ENCODE data around the gene SLC22A12. TPM values are rescaled to one million over a fixed set of nuclear protein-coding genes. Genes with fewer than 3 reads are reported as not detected.
"Not testable (repeated sequence)": the region's sequence is repeated elsewhere in the genome, so short reads cannot be mapped to it uniquely, and the experiment has no call there.

Gene SLC22A12
- total RNA-seq, 4 donors from 2014 or later = not detected

DNA sequence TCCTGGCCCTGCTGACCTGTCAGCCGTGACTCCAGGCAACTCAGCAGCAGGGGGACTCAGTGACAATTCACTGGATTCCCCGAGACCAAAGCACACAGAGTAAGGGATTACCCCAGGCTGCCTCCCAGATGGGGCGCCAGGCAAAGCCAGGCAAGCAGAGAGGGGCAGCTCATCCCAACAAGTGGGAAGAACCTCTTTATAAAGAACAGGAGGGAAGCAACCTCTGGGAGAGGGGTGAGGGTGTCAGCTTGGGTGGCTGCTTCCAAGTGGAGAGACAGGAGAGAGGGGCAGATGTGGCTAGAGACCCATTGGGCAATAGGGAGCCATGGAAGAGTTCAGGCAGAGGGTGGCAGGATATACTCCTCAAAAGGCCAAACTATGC, 1.2 kb downstream of the SLC22A12 start:
- intact Hi-C loops (cut with DNase I; ENCODE audit: low total_unique reads) (no loop called here), in situ Hi-C loops (cut with MboI; ENCODE audit: low pct_ligation_motif_present in 1 of 4, low pct_unique_long_range_greater_than_20kb in 1 of 4, low sequenced_read_pairs in 3 of 4) (no loop called here)
- 75% methylated on average over 3 of the region's 3 CpGs; no CpG with 5 or more reads in 1 of the 2 donors for WGBS, 2 donors (ENCODE audit: low coverage in 1 of 2)
- no peak for DNase-seq
- TF ChIP-seq, protein P1, sequence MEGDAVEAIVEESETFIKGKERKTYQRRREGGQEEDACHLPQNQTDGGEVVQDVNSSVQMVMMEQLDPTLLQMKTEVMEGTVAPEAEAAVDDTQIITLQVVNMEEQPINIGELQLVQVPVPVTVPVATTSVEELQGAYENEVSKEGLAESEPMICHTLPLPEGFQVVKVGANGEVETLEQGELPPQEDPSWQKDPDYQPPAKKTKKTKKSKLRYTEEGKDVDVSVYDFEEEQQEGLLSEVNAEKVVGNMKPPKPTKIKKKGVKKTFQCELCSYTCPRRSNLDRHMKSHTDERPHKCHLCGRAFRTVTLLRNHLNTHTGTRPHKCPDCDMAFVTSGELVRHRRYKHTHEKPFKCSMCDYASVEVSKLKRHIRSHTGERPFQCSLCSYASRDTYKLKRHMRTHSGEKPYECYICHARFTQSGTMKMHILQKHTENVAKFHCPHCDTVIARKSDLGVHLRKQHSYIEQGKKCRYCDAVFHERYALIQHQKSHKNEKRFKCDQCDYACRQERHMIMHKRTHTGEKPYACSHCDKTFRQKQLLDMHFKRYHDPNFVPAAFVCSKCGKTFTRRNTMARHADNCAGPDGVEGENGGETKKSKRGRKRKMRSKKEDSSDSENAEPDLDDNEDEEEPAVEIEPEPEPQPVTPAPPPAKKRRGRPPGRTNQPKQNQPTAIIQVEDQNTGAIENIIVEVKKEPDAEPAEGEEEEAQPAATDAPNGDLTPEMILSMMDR (IDR thresholded peaks at IDR 0.05) = no peak
- TF ChIP-seq EP300 (IDR thresholded peaks at IDR 0.05; ENCODE audit: low read depth) = no peak
- TF ChIP-seq POLR2A (IDR thresholded peaks at IDR 0.05) = no peak
- Histone ChIP-seq H3K27ac (no peak overlapping the region), H3K4me3 (no peak overlapping the region), H3K27me3 (no peaks in the 10 kb centered on the region), H3K4me1 (no peaks in the 10 kb centered on the region), H3K36me3 (no peaks in the 10 kb centered on the region), H3K9me3 (no peaks in the 10 kb centered on the region)

DNA sequence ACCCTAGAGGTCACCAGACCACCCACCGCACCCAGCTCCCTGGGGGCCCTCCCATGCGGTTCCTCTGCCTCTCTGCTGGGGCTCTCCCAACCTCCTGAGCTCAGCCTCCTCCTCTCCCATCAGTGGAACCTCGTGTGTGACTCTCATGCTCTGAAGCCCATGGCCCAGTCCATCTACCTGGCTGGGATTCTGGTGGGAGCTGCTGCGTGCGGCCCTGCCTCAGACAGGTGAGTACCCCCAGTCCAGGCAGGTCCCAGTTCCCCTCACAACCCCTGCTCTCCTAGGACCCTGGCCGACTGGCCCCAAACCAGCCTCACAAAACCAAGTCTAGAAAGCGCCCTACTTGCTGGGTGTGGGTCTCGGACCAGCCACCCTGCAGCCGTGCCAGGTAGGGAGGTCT, 1.6 kb downstream of the SLC22A12 start:
- Histone ChIP-seq H3K27ac (no peak overlapping the region), H3K4me1 (no peaks in the 10 kb centered on the region), H3K27me3 (no peaks in the 10 kb centered on the region), H3K9me3 (no peaks in the 10 kb centered on the region), H3K4me3 (no peak overlapping the region), H3K36me3 (no peaks in the 10 kb centered on the region)
- DNase-seq = no peak
- WGBS, 2 donors (ENCODE audit: low coverage in 1 of 2) = 90% methylated on average over 9 of the region's 9 CpGs; no CpG with 5 or more reads in 1 of the 2 donors
- intact Hi-C loops (cut with DNase I; ENCODE audit: low total_unique reads) (no loop called here), in situ Hi-C loops (cut with MboI; ENCODE audit: low pct_ligation_motif_present in 1 of 4, low pct_unique_long_range_greater_than_20kb in 1 of 4, low sequenced_read_pairs in 3 of 4) (no loop called here)
- TF ChIP-seq POLR2A (IDR thresholded peaks at IDR 0.05) (no peak), EP300 (IDR thresholded peaks at IDR 0.05; ENCODE audit: low read depth) (no peak), POLR2AphosphoS5 (IDR thresholded peaks at IDR 0.05) (no peak)
- TF ChIP-seq, protein P1 (IDR thresholded peaks at IDR 0.05) = no peak

DNA sequence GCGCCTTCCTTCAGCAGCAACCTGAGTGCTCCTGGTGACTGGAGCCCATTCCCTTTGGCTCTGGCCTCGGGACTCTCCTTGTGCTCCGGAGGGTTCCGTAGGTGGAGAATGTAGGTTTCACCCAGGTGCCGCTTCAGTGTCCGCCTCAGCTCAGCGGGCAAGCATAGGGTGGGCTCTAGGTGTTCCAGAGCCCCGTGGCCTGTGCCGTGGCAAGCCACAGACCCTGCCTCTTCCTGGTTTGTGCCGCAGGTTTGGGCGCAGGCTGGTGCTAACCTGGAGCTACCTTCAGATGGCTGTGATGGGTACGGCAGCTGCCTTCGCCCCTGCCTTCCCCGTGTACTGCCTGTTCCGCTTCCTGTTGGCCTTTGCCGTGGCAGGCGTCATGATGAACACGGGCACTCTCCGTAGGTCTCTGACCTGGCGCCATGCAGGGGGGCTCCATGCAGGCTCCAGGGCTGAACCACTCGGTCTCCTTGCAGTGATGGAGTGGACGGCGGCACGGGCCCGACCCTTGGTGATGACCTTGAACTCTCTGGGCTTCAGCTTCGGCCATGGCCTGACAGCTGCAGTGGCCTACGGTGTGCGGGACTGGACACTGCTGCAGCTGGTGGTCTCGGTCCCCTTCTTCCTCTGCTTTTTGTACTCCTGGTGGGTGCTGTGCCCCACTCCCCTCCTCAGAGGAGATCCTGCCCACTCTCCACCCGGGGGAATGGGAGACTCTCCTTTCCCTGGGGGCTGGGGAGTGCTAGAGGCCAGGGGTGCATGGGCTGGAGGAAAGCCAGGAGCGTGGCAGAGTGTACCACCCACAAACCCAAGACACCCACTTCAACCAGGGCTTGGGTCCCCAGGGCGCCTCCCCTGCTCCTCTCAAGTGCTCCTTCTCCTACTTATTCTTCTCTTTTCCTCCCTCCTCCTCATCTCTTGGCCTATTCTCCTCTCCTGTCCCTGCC, 2.4 kb downstream of the SLC22A12 start:
- Histone ChIP-seq H3K27ac (no peak overlapping the region), H3K9me3 (no peaks in the 10 kb centered on the region), H3K27me3 (no peaks in the 10 kb centered on the region), H3K4me1 (no peaks in the 10 kb centered on the region), H3K4me3 (no peak overlapping the region), H3K36me3 (no peaks in the 10 kb centered on the region)
- in situ Hi-C loops (cut with MboI; ENCODE audit: low pct_ligation_motif_present in 1 of 4, low pct_unique_long_range_greater_than_20kb in 1 of 4, low sequenced_read_pairs in 3 of 4) = no loop called here
- TF ChIP-seq POLR2A (IDR thresholded peaks at IDR 0.05) (no peak), POLR2AphosphoS5 (IDR thresholded peaks at IDR 0.05) (no peak), EP300 (IDR thresholded peaks at IDR 0.05; ENCODE audit: low read depth) (no peak)
- TF ChIP-seq, protein P1 (IDR thresholded peaks at IDR 0.05) = no peak
- DNase-seq = no peak
- intact Hi-C loops (cut with DNase I; ENCODE audit: low total_unique reads) = no loop called here
- 86% methylated on average over 32 of the region's 32 CpGs; no CpG with 5 or more reads in 1 of the 2 donors for WGBS, 2 donors (ENCODE audit: low coverage in 1 of 2)

DNA sequence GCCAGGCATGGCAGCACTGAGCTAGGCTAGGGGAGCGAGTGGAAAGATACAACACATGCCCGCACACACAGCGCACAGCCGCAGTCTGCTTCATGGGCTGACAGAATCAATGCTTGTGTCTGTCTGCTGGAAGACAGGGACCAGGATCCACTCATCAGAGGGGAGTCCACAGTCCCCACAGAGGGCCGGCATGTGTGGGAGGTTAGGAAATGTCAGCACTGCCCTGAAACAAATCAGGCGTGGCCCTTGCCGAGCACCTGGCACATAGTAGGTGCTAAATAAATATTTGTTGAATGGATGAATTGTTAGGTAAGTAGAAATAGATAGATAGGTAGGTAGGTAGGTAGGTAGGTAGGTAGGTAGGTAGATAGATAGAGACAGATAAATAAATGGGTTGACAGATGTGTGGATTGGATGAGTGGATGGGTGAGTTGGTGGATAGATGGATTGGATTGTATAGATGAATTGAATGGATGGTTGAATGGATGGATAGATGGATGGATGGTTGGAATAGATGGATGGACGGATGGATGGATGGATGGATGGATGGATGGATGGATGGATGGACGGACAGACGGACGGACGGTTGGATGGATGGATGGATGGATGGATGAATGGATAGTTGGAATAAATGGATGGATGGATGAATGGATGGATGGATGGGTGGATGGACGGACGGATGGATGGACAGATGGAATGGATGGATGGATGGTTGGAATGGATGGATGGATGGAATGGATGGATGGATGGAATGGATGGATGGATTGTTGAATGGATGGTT, 3.3 kb downstream of the SLC22A12 start:
- in situ Hi-C loops (cut with MboI; ENCODE audit: low pct_ligation_motif_present in 1 of 4, low pct_unique_long_range_greater_than_20kb in 1 of 4, low sequenced_read_pairs in 3 of 4) = no loop called here
- H3K4me1 ChIP-seq = no peaks in the 10 kb centered on the region
- intact Hi-C loops (cut with DNase I; ENCODE audit: low total_unique reads) = no loop called here
- no peak overlapping the region for H3K27ac ChIP-seq
- no peak overlapping the region for H3K4me3 ChIP-seq
- 84 to 89% methylated on average over 10 to 14 of the region's 14 CpGs for WGBS, 2 donors (ENCODE audit: low coverage in 1 of 2)
- TF ChIP-seq, protein P1 (IDR thresholded peaks at IDR 0.05) = no peak
- no peak for TF ChIP-seq EP300 (IDR thresholded peaks at IDR 0.05; ENCODE audit: low read depth)
- TF ChIP-seq POLR2A (IDR thresholded peaks at IDR 0.05) = no peak
- TF ChIP-seq POLR2AphosphoS5 (IDR thresholded peaks at IDR 0.05) = no peak
- no peaks in the 10 kb centered on the region for H3K27me3 ChIP-seq
- H3K9me3 ChIP-seq = no peaks in the 10 kb centered on the region
- H3K36me3 ChIP-seq = no peaks in the 10 kb centered on the region
- DNase-seq = no peak

DNA sequence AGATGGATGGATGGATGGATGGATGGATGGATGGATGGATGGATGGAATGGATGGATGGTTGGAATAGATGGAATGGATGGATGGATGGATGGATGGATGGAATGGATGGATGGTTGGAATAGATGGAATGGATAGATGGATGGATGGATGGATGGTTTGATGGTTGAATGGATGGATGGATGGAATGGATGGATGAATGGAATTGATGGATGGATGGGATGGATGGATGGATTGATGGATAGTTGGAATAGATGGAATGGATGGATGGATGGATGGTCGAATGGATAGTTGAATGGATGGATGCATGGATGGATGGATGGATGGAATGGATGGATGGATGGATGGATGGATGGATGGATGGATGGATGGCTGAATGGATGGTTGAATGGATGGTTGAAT, 4.9 kb downstream of the SLC22A12 start:
- WGBS, 2 donors (ENCODE audit: low coverage in 1 of 2) = 60 to 68% methylated on average over 1 of the region's 1 CpG

More for the DNA sequence above, 4.9 kb downstream of the SLC22A12 start:
- H3K36me3 ChIP-seq; H3K27me3 ChIP-seq; H3K4me1 ChIP-seq; H3K9me3 ChIP-seq; intact Hi-C loops (cut with DNase I; ENCODE audit: low total_unique reads); in situ Hi-C loops (cut with MboI; ENCODE audit: low pct_ligation_motif_present in 1 of 4, low pct_unique_long_range_greater_than_20kb in 1 of 4, low sequenced_read_pairs in 3 of 4); H3K4me3 ChIP-seq; DNase-seq; H3K27ac ChIP-seq: not testable (repeated sequence)

All from transverse colon (tissue), 4 donors.